ENCODE results near the gene PLA2G4B.

PLA2G4B gene

GRCh38 chr15:41871175-41871905, 32.7 kb downstream of the PLA2G4B start:
- no peak for DNase-seq (ENCODE audit: low spot score)

DNA sequence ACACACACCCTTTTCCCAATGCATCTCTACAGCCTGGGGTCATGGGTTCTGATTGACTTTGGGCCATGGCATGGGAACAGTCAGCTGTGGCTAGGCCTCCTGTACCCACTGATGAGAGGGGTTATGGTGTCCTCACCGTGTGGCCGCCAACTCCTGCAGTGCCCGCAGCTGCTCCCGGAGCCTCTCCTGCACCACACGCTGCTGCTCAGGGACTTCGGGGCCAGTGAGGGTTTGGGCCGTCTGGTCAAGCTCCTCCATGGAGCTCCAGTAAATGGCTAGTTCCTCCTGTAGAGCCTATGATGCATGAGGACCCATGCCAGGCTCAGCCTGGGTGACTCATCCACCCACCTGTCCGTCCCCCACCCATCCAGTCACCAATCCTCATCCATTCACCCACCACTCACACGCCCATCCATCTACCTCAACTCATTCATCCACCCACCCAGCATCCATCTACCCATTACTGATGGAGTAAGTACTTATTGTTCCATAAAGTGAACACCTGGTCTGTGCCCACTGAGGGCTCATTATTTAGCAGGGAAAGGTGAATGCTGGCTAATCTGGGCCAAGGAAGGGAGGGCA, 33.6 kb downstream of the PLA2G4B start:
- DNase-seq (ENCODE audit: low spot score) = no peak

- no peak for DNase-seq (ENCODE audit: low spot score)
These were observed 35.1 kb downstream of the PLA2G4B start for GRCh38 chr15:41873711-41874110.

DNA sequence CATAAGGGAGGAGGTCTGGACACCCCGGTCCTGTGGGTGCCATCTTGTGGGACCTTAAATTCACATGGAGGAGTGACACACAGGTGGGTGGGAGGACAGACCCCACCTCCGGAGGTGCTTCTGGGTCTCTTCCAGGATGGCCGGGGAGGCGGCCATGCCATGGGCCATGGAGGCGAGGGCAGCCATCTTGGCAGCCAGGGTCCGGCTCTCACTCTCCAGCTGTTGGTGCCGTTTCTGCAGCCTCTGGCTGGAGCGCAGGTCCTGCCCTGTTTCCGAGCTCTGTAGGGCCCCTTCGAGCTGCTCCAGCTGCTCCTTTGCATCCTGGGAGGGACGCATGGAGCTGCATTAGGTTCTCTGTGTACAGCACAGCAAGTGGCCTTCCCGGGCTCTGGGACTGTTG, 36.1 kb downstream of the PLA2G4B start:
- no peak for DNase-seq (ENCODE audit: low spot score)

DNA sequence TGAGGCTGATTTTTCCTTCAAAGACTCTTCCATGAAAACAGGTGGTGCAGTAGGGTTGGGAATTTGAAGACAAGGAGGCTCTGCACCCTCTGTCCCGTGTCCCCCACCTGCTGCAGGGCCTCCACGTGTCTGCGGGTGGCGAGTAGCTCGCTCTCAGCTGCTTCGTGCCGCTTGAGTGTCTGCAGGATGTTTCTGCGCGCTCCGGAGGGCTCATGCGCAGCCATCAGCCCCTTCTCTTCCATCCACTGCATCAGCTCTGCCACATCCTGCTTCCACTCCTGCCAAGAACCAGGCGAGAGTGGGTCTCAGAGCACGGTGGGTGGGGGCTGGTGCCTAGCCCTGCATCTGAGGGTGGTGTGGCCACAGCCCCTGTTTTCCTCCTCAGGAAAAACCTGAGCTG, 37.4 kb downstream of the PLA2G4B start:
- no peak for DNase-seq (ENCODE audit: low spot score)

GRCh38 chr15:41876689-41877088, 38.0 kb downstream of the PLA2G4B start:
- DNase-seq (ENCODE audit: low spot score) = no peak

- no peak for DNase-seq (ENCODE audit: low spot score)
These were observed 39.1 kb downstream of the PLA2G4B start for GRCh38 chr15:41877631-41878354.

DNA sequence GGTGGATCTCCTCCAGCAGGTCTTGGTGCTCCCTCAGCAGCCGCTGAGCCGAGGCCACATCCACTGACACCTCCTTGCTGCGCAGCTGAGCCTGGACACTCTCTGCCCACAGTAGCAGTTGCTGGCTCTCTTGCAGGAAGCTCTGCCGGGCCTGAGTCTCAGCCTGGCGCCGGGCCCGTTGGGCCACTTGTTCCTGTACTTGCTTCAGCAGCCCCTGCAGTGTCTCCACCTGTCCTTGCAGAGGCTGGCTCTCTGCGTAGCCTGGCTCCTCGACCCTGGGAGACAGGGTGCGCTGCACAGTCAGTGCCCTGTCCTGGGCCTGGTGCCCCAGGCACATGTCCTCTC, 39.7 kb downstream of the PLA2G4B start:
- DNase-seq (ENCODE audit: low spot score) = peak; percentile 97

DNA sequence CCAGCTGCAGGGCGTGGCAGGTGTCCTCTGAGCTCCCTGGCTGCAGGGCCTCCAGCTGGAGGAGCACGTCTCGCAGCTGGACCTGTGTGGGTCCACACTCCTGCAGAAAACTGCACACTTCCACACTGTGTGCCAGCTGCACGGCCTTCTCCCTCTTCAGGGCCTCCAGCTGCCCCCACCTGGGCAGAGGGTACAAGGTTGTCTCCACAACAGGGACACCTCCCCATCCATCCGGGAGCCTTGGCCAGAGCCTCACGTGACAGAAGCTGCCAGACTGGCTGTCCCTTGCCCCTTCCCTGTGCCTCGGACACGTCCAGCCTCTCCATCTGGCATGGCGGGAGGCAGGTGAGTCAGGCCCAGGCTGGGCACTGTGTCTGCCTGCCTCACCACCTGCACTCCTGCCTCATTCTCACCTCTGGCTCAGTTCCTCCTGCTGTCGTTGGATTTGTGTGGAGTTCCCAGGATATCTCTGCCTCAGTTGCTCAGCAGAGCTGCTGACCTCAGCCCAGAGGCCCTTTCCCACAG, 40.7 kb downstream of the PLA2G4B start:
- DNase-seq (ENCODE audit: low spot score) = peak; percentile 63

DNA sequence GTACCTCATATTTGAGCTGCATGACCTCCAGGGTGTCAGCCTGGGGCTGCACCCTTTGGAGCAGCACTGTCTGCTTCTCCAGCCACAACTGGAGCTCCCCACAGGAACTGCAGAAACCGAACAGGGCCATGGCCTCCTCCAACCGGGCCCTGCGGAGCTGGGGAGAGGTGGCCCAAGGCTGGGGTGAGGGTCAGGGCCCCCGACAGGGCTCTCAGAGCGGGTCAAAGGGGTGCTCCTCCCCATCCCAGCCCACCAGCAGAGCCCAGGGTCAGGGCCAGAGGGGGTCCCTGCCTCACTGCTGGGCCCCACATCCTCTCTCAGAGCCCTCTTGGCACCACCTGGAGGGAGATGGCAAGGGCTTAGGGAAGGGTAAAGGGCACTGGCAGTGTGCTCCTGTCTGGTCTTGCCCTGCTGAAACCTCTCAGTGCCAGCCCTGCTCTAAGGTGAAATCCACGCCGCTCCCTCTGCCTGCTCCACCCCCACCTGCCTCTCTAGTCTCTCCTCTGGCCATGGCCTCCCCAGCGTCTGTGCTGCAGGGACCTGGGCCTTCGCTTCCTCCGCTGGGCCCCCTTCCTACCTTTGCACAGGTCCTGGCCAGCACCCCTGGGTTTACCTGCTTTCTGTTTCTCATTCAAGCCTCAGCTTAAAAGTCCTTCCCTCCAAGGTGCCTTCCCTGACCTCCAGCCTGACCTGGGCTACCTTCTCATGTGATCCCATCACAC, 41.7 kb downstream of the PLA2G4B start:
- DNase-seq (ENCODE audit: low spot score) = no peak

DNA sequence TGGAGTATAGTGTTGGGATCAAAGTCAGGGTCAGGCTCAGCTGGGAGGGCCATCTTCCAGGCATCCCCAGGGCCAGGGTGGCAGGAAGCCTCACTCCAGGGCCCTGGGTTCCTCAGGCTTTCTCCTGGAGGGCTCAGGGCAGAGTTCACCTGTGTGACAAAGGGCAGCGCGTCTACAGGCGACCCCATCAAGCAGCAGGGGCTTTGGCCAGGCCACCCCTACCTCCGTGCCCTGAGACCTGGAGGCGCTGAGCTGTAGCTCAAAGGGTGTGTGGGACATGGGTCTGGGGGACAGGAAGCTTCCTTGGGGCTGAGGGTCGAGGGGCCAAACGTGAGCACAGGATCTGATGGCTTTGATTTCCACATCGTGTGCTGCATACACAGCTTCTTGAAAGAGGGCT, 42.4 kb downstream of the PLA2G4B start:
- no peak for DNase-seq (ENCODE audit: low spot score)

GRCh38 chr15:41881550-41881919, 42.9 kb downstream of the PLA2G4B start:
- peak; percentile 56 for DNase-seq (ENCODE audit: low spot score)

- DNase-seq (ENCODE audit: low spot score) = peak; percentile 47
These were observed 43.5 kb downstream of the PLA2G4B start for GRCh38 chr15:41881920-41882688.

DNA sequence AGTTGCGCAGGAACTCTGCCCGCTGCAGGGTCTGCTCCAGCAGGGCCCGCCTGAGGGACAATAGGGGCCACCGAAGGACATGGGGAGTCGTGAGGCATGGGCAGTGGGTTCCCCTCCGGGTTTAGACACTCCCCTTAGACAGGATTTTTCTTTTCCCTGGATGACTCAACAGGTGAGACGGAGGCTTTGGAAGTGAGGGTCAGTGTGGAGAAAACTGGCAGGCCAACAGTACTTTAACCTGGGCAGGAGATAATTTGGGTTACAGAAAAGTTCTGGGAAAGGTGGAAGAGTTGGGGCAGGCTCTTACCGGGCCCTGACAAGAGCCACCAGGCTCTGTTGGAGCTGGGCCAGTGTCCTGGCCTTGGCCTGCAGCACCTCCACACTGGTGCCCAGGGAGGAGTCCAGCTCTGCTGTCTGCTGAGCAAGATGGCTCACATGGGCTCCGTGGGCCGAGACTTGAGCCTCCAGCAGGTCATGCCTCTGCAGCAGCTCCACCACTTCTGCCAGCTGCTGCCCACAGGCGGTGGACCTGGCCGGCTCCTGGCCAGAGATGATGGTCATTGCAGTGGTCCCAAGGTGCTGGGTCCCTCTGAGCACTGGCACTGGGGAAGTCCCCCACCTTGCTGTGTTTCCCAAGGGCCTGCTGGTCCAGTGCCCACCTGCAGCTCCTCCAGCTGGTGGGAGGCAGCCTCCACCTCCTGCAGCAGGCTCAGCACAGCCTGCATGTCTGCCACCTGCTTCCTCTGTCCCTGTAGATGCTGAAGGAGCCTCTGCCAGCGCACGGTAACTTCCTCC, 44.2 kb downstream of the PLA2G4B start:
- DNase-seq (ENCODE audit: low spot score) = no peak

- peak; percentile 47 for DNase-seq (ENCODE audit: low spot score)
These were observed 44.8 kb downstream of the PLA2G4B start for GRCh38 chr15:41883484-41883825.

GRCh38 chr15:41884458-41884857, 45.8 kb downstream of the PLA2G4B start:
- DNase-seq (ENCODE audit: low spot score) = no peak

- DNase-seq (ENCODE audit: low spot score) = no peak
These were observed 46.7 kb downstream of the PLA2G4B start for GRCh38 chr15:41885321-41885720.

GRCh38 chr15:41885841-41886240, 47.2 kb downstream of the PLA2G4B start:
- no peak for DNase-seq (ENCODE audit: low spot score)

GRCh38 chr15:41886741-41887140, 48.1 kb downstream of the PLA2G4B start:
- DNase-seq (ENCODE audit: low spot score) = no peak

DNA sequence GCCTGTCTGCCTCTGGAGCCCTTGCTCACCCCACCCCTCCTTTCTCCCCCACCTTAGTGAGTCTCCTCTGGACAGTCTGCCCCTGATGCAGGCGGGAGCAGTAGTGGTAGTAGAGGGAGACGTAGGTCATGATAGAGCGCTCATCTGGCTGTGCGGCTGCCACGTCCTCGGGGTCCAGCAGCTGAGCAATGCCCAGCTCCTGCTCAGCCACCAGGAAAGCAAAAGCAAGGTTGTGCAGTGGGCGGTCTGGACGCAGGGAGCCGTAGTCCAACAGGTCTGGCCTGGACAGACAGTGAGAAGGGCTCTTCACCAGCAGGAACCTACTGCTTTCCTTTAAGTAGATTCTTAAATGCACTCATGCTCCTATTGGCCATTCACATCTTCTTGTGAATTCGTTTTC, 48.5 kb downstream of the PLA2G4B start:
- no peak for DNase-seq (ENCODE audit: low spot score)

GRCh38 chr15:41887893-41888292, 49.2 kb downstream of the PLA2G4B start:
- no peak for DNase-seq (ENCODE audit: low spot score)

Measured in cerebellar cortex (tissue), 1 donor.